Astrocyte (in vitro differentiated cells and primary cell): Measurements from ENCODE around the gene FMO1. TPM values are rescaled to one million over a fixed set of nuclear protein-coding genes. Genes with fewer than 3 reads are reported as not detected.

Experiments
- DNase-seq: peaks from one replicate; pipeline ENCODE4 v3.0.0-alpha.2; 2010; ENCODE audit warnings: low read depth
- FAIRE-seq: peaks from 2 replicates; lab custom pipeline; 2011; peaks lifted over from hg19 to GRCh38; lab: Jason Lieb, UNC
- H2AFZ ChIP-seq: 2 replicates; pipeline ENCODE4 v1.6.0; 2012; ENCODE audit warnings: low read depth, low read length, inconsistent platforms
- H3K27ac ChIP-seq: 2 replicates; pipeline ENCODE4 v1.5.1; 2011; ENCODE audit warnings: low read depth, low read length, inconsistent platforms
- H3K27me3 ChIP-seq: 2 replicates; pipeline ENCODE4 v1.6.0; 2011; ENCODE audit warnings: low read length, inconsistent platforms; ENCODE audit not compliant: insufficient read depth
- H3K36me3 ChIP-seq: 2 replicates; pipeline ENCODE4 v1.5.1; 2011; ENCODE audit warnings: low read length, inconsistent platforms; ENCODE audit not compliant: insufficient read depth
- H3K4me1 ChIP-seq: 2 replicates; pipeline ENCODE4 v1.5.1; 2011; ENCODE audit warnings: low read length, inconsistent platforms; ENCODE audit not compliant: insufficient read depth
- H3K4me2 ChIP-seq: 2 replicates; pipeline ENCODE4 v1.6.0; 2012; ENCODE audit warnings: low read length, inconsistent platforms
- H3K4me3 ChIP-seq: 2 replicates; pipeline ENCODE4 v1.5.1; 2011; ENCODE audit warnings: low read depth, mild to moderate bottlenecking, low read length, inconsistent platforms; ENCODE audit not compliant: insufficient read depth
- H3K79me2 ChIP-seq: 2 replicates; pipeline ENCODE4 v1.6.0; 2012; ENCODE audit warnings: mild to moderate bottlenecking, low read length, inconsistent platforms; ENCODE audit not compliant: insufficient read depth
- H3K9ac ChIP-seq: 2 replicates; pipeline ENCODE4 v1.6.0; 2012; ENCODE audit warnings: mild to moderate bottlenecking, low read length, inconsistent platforms
- H3K9me3 ChIP-seq: 2 replicates; pipeline ENCODE4 v1.5.1; 2012; ENCODE audit warnings: low read depth, mild to moderate bottlenecking, low read length, inconsistent platforms; ENCODE audit not compliant: insufficient read depth
- H4K20me1 ChIP-seq: 2 replicates; pipeline ENCODE4 v1.6.0; 2012; ENCODE audit warnings: low read length, inconsistent platforms; ENCODE audit not compliant: insufficient read depth
- H3K27ac Mint-ChIP-seq: one replicate; pipeline ENCODE4 v1.8.0; 2021; ENCODE audit warnings: mild to moderate bottlenecking, mixed read lengths; ENCODE audit not compliant: unreplicated experiment
- H3K27me3 Mint-ChIP-seq: one replicate; pipeline ENCODE4 v1.8.0; 2021; ENCODE audit warnings: low read depth, mixed read lengths; ENCODE audit not compliant: unreplicated experiment
- H3K36me3 Mint-ChIP-seq: one replicate; pipeline ENCODE4 v1.8.0; 2021; ENCODE audit warnings: low read depth, mixed read lengths; ENCODE audit not compliant: unreplicated experiment
- H3K4me1 Mint-ChIP-seq: one replicate; pipeline ENCODE4 v1.8.0; 2021; ENCODE audit warnings: low read depth, mixed read lengths; ENCODE audit not compliant: unreplicated experiment
- H3K4me3 Mint-ChIP-seq: one replicate; pipeline ENCODE4 v1.8.0; 2021; ENCODE audit warnings: mild to moderate bottlenecking, moderate library complexity, mixed read lengths; ENCODE audit not compliant: unreplicated experiment
- H3K9me3 Mint-ChIP-seq: one replicate; pipeline ENCODE4 v1.8.0; 2021; ENCODE audit warnings: mild to moderate bottlenecking, mixed read lengths; ENCODE audit not compliant: unreplicated experiment
- EZH2 ChIP-seq: IDR thresholded peaks from 2 replicates; pipeline ENCODE4 v1.6.1; 2012; ENCODE audit warnings: mild to moderate bottlenecking, low read length, inconsistent platforms; ENCODE audit not compliant: insufficient read depth
- total RNA-seq: library from RNA; stranded (reverse); gene quantifications from 2 replicates; pipeline ENCODE4 v1.2.1, GENCODE V29; 2021
- TF ChIP-seq, protein P1 (sequence below): IDR thresholded peaks from 2 replicates; pipeline ENCODE4 v1.5.1; 2011; ENCODE audit warnings: low read depth, mild to moderate bottlenecking, inconsistent platforms, low read length, moderate library complexity; ENCODE audit not compliant: insufficient read depth

FMO1 gene
- total RNA-seq, 1 donor from 2014 or later: not detected

DNA sequence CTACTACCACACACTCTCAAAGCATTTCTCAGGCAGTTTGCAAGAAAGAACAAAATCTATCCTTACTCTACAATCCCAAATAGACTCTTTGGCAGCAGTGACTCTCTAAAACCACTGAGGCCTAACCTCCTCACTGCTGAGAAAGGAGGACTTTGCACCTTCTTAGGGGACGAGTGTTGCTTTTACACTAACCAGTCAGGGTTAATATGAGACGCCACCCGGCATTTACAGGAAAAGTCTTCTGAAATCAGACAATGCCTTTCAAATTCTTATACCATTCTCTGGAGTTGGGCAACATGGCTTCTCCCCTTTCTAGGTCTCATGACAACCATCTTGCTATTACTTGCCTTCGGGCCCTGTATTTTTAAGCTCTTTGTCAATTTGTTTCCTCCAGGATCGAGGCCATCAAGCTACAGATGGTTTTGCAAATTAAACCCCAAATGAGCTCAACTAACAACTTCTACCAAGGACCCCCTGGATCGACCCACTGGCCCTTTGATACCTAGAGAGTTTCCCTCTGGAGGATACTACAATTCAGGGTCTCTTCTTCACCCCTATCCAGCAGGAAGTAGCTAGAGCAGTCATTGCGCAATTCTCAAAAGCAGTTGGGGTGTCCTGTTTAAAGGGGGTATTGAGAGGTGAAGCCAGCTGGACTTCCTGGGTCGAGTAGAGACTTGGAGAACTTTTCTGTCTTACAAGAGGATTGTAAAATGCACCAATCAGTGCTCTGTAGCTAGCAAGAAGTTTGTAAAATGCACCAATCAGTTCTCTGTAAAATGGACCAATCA lies 63.7 kb downstream of the FMO1 start:
- Histone ChIP-seq H3K4me1 (peaks cover 3% of the 10 kb centered on the region), H3K27me3 (no peaks in the 10 kb centered on the region), H3K36me3 (no peaks in the 10 kb centered on the region), H2AFZ (no peak overlapping the region), H3K27ac (no peak overlapping the region), H4K20me1 (no peaks in the 10 kb centered on the region), H3K4me2 (no peak overlapping the region), H3K9ac (no peak overlapping the region), H3K4me3 (no peak overlapping the region), H3K9me3 (no peaks in the 10 kb centered on the region), H3K79me2 (no peaks in the 10 kb centered on the region)
- FAIRE-seq (no peak), DNase-seq (no peak)
- TF ChIP-seq, protein P1, sequence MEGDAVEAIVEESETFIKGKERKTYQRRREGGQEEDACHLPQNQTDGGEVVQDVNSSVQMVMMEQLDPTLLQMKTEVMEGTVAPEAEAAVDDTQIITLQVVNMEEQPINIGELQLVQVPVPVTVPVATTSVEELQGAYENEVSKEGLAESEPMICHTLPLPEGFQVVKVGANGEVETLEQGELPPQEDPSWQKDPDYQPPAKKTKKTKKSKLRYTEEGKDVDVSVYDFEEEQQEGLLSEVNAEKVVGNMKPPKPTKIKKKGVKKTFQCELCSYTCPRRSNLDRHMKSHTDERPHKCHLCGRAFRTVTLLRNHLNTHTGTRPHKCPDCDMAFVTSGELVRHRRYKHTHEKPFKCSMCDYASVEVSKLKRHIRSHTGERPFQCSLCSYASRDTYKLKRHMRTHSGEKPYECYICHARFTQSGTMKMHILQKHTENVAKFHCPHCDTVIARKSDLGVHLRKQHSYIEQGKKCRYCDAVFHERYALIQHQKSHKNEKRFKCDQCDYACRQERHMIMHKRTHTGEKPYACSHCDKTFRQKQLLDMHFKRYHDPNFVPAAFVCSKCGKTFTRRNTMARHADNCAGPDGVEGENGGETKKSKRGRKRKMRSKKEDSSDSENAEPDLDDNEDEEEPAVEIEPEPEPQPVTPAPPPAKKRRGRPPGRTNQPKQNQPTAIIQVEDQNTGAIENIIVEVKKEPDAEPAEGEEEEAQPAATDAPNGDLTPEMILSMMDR: no peak
- no peak for TF ChIP-seq EZH2
- Mint-ChIP-seq H3K4me1 (peaks cover 5% of the 10 kb centered on the region), H3K9me3 (no peaks in the 10 kb centered on the region), H3K4me3 (no peak overlapping the region), H3K27me3 (no peaks in the 10 kb centered on the region), H3K27ac (no peak overlapping the region), H3K36me3 (no peaks in the 10 kb centered on the region)

GRCh38 chr1:171313319-171313834 lies 65.1 kb downstream of the FMO1 start:
- H3K27me3 ChIP-seq: no peaks in the 10 kb centered on the region
- Mint-ChIP-seq H3K27ac (peak overlapping the region; percentile 8), H3K4me3 (peak overlapping the region; percentile 50), H3K27me3 (no peaks in the 10 kb centered on the region), H3K36me3 (no peaks in the 10 kb centered on the region), H3K9me3 (no peaks in the 10 kb centered on the region), H3K4me1 (peaks cover 5% of the 10 kb centered on the region)
- FAIRE-seq (no peak), DNase-seq (peak; percentile 0)
- TF ChIP-seq, protein P1: no peak
- TF ChIP-seq EZH2: no peak
- H2AFZ ChIP-seq: no peak overlapping the region
- no peaks in the 10 kb centered on the region for H4K20me1 ChIP-seq
- H3K4me2 ChIP-seq: peak overlapping the region; percentile 78
- no peaks in the 10 kb centered on the region for H3K9me3 ChIP-seq
- no peaks in the 10 kb centered on the region for H3K36me3 ChIP-seq
- H3K4me1 ChIP-seq: peaks cover 3% of the 10 kb centered on the region
- H3K4me3 ChIP-seq: no peak overlapping the region
- H3K27ac ChIP-seq: no peak overlapping the region
- H3K79me2 ChIP-seq: no peaks in the 10 kb centered on the region
- peak overlapping the region; percentile 12 for H3K9ac ChIP-seq
